IMR-90 (cell line): ENCODE results near the gene KIF4B. TPM values are rescaled to one million over a fixed set of nuclear protein-coding genes. Genes with fewer than 3 reads are reported as not detected.

Experiments
- ATAC-seq: fragments of 200-7000 bp; cut with Tn5 transposase; 2 replicates; pipeline ENCODE4 v1.9.1; 2020; ENCODE audit warnings: low read depth, mild to moderate bottlenecking, moderate library complexity
- BruUV-seq: library from RNA; stranded (reverse); fragments of 400-500 nt; replicated peaks from 2 replicates; lab custom pipeline; 2021; lab: Mats Ljungman, UMichigan
- CTCF ChIA-PET: fragments of 300-600 bp; formaldehyde crosslinking; extraction: SDS; loops from one replicate; lab custom pipeline; 2021; ENCODE audit warnings: antibody characterized with exemption; lab: Yijun Ruan, JAX
- POLR2A ChIA-PET: fragments of 300-600 bp; sonication (Branson Sonifier 250); formaldehyde crosslinking; loops from one replicate; lab custom pipeline; 2022; ENCODE audit warnings: antibody characterized with exemption; ENCODE audit not compliant: unreplicated experiment; lab: Charles Lee
- DNase-seq: peaks from one replicate; pipeline ENCODE4 v3.0.0; 2013
- H2AFZ ChIP-seq: replicated peaks from 2 replicates; pipeline ENCODE3; 2013; ENCODE audit warnings: low read length, mild to moderate bottlenecking; ENCODE audit not compliant: poor library complexity
- H2AK5ac ChIP-seq: 2 replicates; pipeline ENCODE4 v1.6.1; 2013; ENCODE audit warnings: low read depth, low read length, inconsistent platforms
- H2AK9ac ChIP-seq: replicated peaks from 2 replicates; pipeline ENCODE3; 2013; ENCODE audit warnings: mild to moderate bottlenecking, low read depth, low read length, moderate library complexity; ENCODE audit not compliant: poor library complexity
- H2BK120ac ChIP-seq: 2 replicates; pipeline ENCODE4 v1.6.1; 2013; ENCODE audit warnings: low read depth, low read length, inconsistent platforms
- H2BK15ac ChIP-seq: 3 replicates; pipeline ENCODE4 v1.6.1; 2013; ENCODE audit warnings: low read depth, low read length, inconsistent platforms
- H2BK20ac ChIP-seq: 2 replicates; pipeline ENCODE4 v1.6.1; 2013; ENCODE audit warnings: low read depth, mild to moderate bottlenecking, inconsistent platforms, low read length, moderate library complexity
- H2BK5ac ChIP-seq: 2 replicates; pipeline ENCODE4 v1.6.1; 2013; ENCODE audit warnings: mild to moderate bottlenecking, low read depth, low read length, inconsistent platforms; ENCODE audit not compliant: poor library complexity, severe bottlenecking
- H3K14ac ChIP-seq: replicated peaks from 2 replicates; pipeline ENCODE4 v1.6.1; 2013; ENCODE audit warnings: low read depth, low read length, inconsistent platforms
- H3K18ac ChIP-seq: 2 replicates; pipeline ENCODE4 v1.6.1; 2013; ENCODE audit warnings: low read depth, low read length, control low read depth
- H3K23ac ChIP-seq: 2 replicates; pipeline ENCODE4 v1.6.1; 2013; ENCODE audit warnings: low read depth, low read length, inconsistent platforms
- H3K27ac ChIP-seq: 2 replicates; pipeline ENCODE4 v1.5.1; 2013; ENCODE audit warnings: mild to moderate bottlenecking, control low read depth, low read length; ENCODE audit not compliant: insufficient read depth
- H3K27me3 ChIP-seq: 2 replicates; pipeline ENCODE4 v1.6.1; 2013; ENCODE audit warnings: low read length; ENCODE audit not compliant: control insufficient read depth, insufficient read depth
- H3K36me3 ChIP-seq: 2 replicates; pipeline ENCODE4 v1.6.1; 2013; ENCODE audit warnings: low read length, mixed read lengths; ENCODE audit not compliant: control insufficient read depth, insufficient read depth
- H3K4ac ChIP-seq: 2 replicates; pipeline ENCODE4 v1.6.1; 2013; ENCODE audit warnings: low read depth, low read length, inconsistent platforms
- H3K4me1 ChIP-seq: 2 replicates; pipeline ENCODE4 v1.6.1; 2013; ENCODE audit warnings: low read length, mixed read lengths; ENCODE audit not compliant: control insufficient read depth, insufficient read depth
- H3K4me2 ChIP-seq: 2 replicates; pipeline ENCODE4 v1.6.1; 2013; ENCODE audit warnings: low read depth, mild to moderate bottlenecking, control low read depth, low read length, moderate library complexity
- H3K4me3 ChIP-seq: 2 replicates; pipeline ENCODE4 v1.5.1; 2013; ENCODE audit warnings: low read depth, mild to moderate bottlenecking, control low read depth, low read length, moderate library complexity; ENCODE audit not compliant: insufficient read depth
- H3K56ac ChIP-seq: 2 replicates; pipeline ENCODE4 v1.6.1; 2013; ENCODE audit warnings: low read length, inconsistent platforms; ENCODE audit not compliant: insufficient read depth; ENCODE audit errors: extremely low read depth
- H3K79me1 ChIP-seq, 2 experiments: 2 replicates each; pipeline ENCODE4 v1.6.1; 2013; ENCODE audit warnings: low read length in 2 of 2, inconsistent platforms in 1 of 2, low read depth in 1 of 2
- H3K9ac ChIP-seq: 2 replicates; pipeline ENCODE4 v1.6.1; 2013; ENCODE audit warnings: low read depth, low read length, control low read depth
- H3K9me1 ChIP-seq: 2 replicates; pipeline ENCODE4 v1.6.1; 2013; ENCODE audit warnings: low read length, inconsistent platforms; ENCODE audit not compliant: insufficient read depth
- H3K9me3 ChIP-seq: 2 replicates; pipeline ENCODE4 v1.6.1; 2013; ENCODE audit warnings: low read length; ENCODE audit not compliant: control insufficient read depth, insufficient read depth
- H4K20me1 ChIP-seq: 2 replicates; pipeline ENCODE4 v1.6.1; 2013; ENCODE audit warnings: low read length, inconsistent platforms; ENCODE audit not compliant: insufficient read depth
- H4K5ac ChIP-seq: 2 replicates; pipeline ENCODE4 v1.6.1; 2013; ENCODE audit warnings: mild to moderate bottlenecking, low read depth, low read length, control low read depth
- H4K8ac ChIP-seq, 2 experiments: 2 replicates each; pipeline ENCODE4 v1.6.1; 2013; ENCODE audit warnings: low read depth in 2 of 2, low read length in 2 of 2, control low read depth in 1 of 2, inconsistent platforms in 1 of 2
- H4K91ac ChIP-seq: 2 replicates; pipeline ENCODE4 v1.6.1; 2013; ENCODE audit warnings: low read depth, low read length, inconsistent platforms; ENCODE audit not compliant: insufficient read depth
- CHD1 ChIP-seq: IDR thresholded peaks from 2 replicates; pipeline ENCODE4 v1.6.1; 2012; ENCODE audit warnings: low read depth, low read length, improper control_type of control experiment
- CTCF ChIP-seq: conservative IDR thresholded peaks from 2 replicates; pipeline ENCODE4 v1.5.1; 2012; ENCODE audit warnings: mild to moderate bottlenecking, low read depth, low read length, improper control_type of control experiment
- FOS ChIP-seq: fragments of 150-350 bp; IDR thresholded peaks from 2 replicates; pipeline ENCODE4 v1.6.1; 2016; ENCODE audit warnings: low read depth, low read length
- MAFK ChIP-seq: IDR thresholded peaks from 2 replicates; pipeline ENCODE4 v1.6.1; 2012; ENCODE audit warnings: low read depth, low read length, improper control_type of control experiment
- MAZ ChIP-seq: IDR thresholded peaks from 2 replicates; pipeline ENCODE4 v1.6.1; 2012; ENCODE audit warnings: low read depth, mild to moderate bottlenecking, low read length, improper control_type of control experiment, moderate library complexity, borderline replicate concordance
- MXI1 ChIP-seq: IDR thresholded peaks from 2 replicates; pipeline ENCODE4 v1.6.1; 2012; ENCODE audit warnings: low read depth, mild to moderate bottlenecking, low read length, moderate library complexity, borderline replicate concordance
- POLR2A ChIP-seq: IDR thresholded peaks from 2 replicates; pipeline ENCODE4 v1.6.1; 2012; ENCODE audit warnings: mild to moderate bottlenecking, low read depth, low read length
- RAD21 ChIP-seq: IDR thresholded peaks from 2 replicates; pipeline ENCODE4 v1.6.1; 2012; ENCODE audit warnings: low read length, improper control_type of control experiment
- RCOR1 ChIP-seq: IDR thresholded peaks from 2 replicates; pipeline ENCODE4 v1.6.1; 2012; ENCODE audit warnings: mild to moderate bottlenecking, low read length, improper control_type of control experiment; ENCODE audit not compliant: insufficient replicate concordance
- RFX5 ChIP-seq: IDR thresholded peaks from 2 replicates; pipeline ENCODE4 v1.8.0; 2012; ENCODE audit warnings: low read depth, mild to moderate bottlenecking, low read length, moderate library complexity
- WGBS, 2 experiments: methylation state at CpG; one replicate each; pipeline versions ENCODE4 v1.1.5 to v1.1.7; 2013; ENCODE audit warnings: missing lambda C conversion rate in 2 of 2; ENCODE audit not compliant: insufficient read length in 1 of 2; ENCODE audit errors: extremely low coverage in 2 of 2; 5-methylcytosine and 5-hydroxymethylcytosine counted together
- dilution Hi-C: fragments of 300-500 bp; cut with HindIII; formaldehyde crosslinking; loops from one replicate; pipeline ENCODE4 v1.14.3; 2018; ENCODE audit warnings: low sequenced_read_pairs; ENCODE audit not compliant: unreplicated experiment
- in situ Hi-C: fragments of 300-500 bp; cut with MboI; formaldehyde crosslinking; loops from 3 replicates; pipeline ENCODE4 v1.14.3; 2019; ENCODE audit warnings: low sequenced_read_pairs, inconsistent platforms, mixed read lengths
- intact Hi-C: fragments of 100-400 bp; cut with micrococcal nuclease; formaldehyde crosslinking; loops from 2 replicates; pipeline ENCODE4 v1.10.0; 2022
- polyA plus RNA-seq, 3 experiments: library from polyadenylated mRNA; depleted of rRNA; stranded (reverse); fragments of >200 nt; gene quantifications; 2 replicates each; pipeline ENCODE4 v1.2.3, GENCODE V29; 2012; ENCODE audit warnings: low replicate concordance in 1 of 3
- total RNA-seq: library from RNA; depleted of rRNA; stranded (reverse); fragments of >200 nt; gene quantifications from 2 replicates; pipeline ENCODE4 v1.2.3, GENCODE V29; 2012
- TF ChIP-seq, protein P1 (sequence below): fragments of 150-350 bp; IDR thresholded peaks from 2 replicates; pipeline ENCODE4 v1.6.1; 2017; ENCODE audit warnings: mild to moderate bottlenecking, antibody characterized with exemption, low read length, low read depth
- TF ChIP-seq, protein P2 (sequence below): fragments of 150-350 bp; IDR thresholded peaks from 2 replicates; pipeline ENCODE4 v1.6.1; 2016; ENCODE audit warnings: low read depth, mild to moderate bottlenecking, low read length, moderate library complexity, borderline replicate concordance

The KIF4B gene
- total and polyA plus RNA-seq, 2 of the 4 experiments (the other 2 are of a cell fraction), result under 0.01 to 0.03 TPM

DNA sequence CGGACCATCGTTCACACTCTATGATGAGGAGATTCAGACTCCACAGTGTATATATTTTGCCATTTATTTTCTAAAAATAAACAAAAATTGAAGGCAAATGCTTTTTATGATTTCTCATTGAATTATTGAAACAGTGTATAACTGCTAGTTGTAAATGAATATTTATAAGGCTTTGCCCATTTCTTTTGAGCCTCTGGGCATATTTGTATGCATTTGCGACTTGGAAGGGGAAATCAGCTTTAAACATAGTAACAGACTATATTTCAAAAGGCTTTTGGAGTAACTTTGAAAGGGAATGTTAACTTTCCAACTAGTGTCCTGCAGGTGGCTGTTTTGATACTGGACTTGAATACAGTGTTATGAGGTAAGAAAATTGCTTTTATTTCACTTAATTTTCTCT, 46.7 kb upstream of the KIF4B start:
- BruUV-seq, result no TSS peak
- ChIA-PET POLR2A (no interaction called here), CTCF (no interaction called here)
- Histone ChIP-seq H3K18ac (no peak overlapping the region), H2BK120ac (no peak overlapping the region), H3K4ac (no peak overlapping the region), H2BK5ac (no peak overlapping the region), H3K9ac (no peak overlapping the region), H3K79me1 (peaks cover 6 to 10% of the 10 kb centered on the region in 2 experiments; a peak in 2 of 4 replicates), H3K4me3 (no peak overlapping the region), H4K91ac (no peak overlapping the region), H3K4me1 (peaks cover 1% of the 10 kb centered on the region; the same call in 1 of the 2 replicates), H3K36me3 (peaks cover 4% of the 10 kb centered on the region), H4K8ac (no peak overlapping the region), H2BK20ac (no peak overlapping the region), H3K9me1 (no peaks in the 10 kb centered on the region), H3K56ac (no peak overlapping the region), H2AK9ac (no peak overlapping the region), H3K4me2 (no peak overlapping the region), H4K20me1 (no peaks in the 10 kb centered on the region), H2AK5ac (no peak overlapping the region), H3K27ac (no peak overlapping the region), H4K5ac (no peak overlapping the region), H3K27me3 (no peaks in the 10 kb centered on the region), H3K23ac (no peak overlapping the region), H3K14ac (no peak overlapping the region), H2AFZ (no peak overlapping the region), H3K9me3 (no peaks in the 10 kb centered on the region), H2BK15ac (no peak overlapping the region)
- DNase-seq (no peak), ATAC-seq (no peak)
- TF ChIP-seq RCOR1 (no peak), RFX5 (no peak), CHD1 (no peak), MXI1 (no peak), MAZ (no peak), CTCF (no peak), RAD21 (no peak), MAFK (no peak), FOS (no peak), POLR2A (no peak)
- TF ChIP-seq, protein P1, sequence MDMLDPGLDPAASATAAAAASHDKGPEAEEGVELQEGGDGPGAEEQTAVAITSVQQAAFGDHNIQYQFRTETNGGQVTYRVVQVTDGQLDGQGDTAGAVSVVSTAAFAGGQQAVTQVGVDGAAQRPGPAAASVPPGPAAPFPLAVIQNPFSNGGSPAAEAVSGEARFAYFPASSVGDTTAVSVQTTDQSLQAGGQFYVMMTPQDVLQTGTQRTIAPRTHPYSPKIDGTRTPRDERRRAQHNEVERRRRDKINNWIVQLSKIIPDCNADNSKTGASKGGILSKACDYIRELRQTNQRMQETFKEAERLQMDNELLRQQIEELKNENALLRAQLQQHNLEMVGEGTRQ, result no peak
- TF ChIP-seq, protein P2, sequence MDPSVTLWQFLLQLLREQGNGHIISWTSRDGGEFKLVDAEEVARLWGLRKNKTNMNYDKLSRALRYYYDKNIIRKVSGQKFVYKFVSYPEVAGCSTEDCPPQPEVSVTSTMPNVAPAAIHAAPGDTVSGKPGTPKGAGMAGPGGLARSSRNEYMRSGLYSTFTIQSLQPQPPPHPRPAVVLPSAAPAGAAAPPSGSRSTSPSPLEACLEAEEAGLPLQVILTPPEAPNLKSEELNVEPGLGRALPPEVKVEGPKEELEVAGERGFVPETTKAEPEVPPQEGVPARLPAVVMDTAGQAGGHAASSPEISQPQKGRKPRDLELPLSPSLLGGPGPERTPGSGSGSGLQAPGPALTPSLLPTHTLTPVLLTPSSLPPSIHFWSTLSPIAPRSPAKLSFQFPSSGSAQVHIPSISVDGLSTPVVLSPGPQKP, result no peak
- intact Hi-C loops (no loop called here), dilution Hi-C loops (no loop called here), in situ Hi-C loops (no loop called here)
- no CpG with 5 or more reads among the region's 3 CpGs for WGBS, 2 experiments
